DOHH2 (cell line): ENCODE results near the gene UTS2R.

ENCODE experiments used
- H3F3A ChIP-seq: fragments of 200-600 bp; sonication (generic), shearing (Covaris generic); 2 replicates; pipeline ENCODE4 v1.6.0; 2016; ENCODE audit warnings: antibody characterized with exemption, mild to moderate bottlenecking; ENCODE audit not compliant: control insufficient read depth, insufficient read depth
- H3K27ac ChIP-seq: fragments of 200-600 bp; sonication (generic); 2 replicates; pipeline ENCODE4 v1.5.1; 2014; ENCODE audit warnings: low read depth, mild to moderate bottlenecking, low read length, moderate library complexity
- H3K27me3 ChIP-seq: fragments of 200-600 bp; sonication (generic); 2 replicates; pipeline ENCODE4 v1.6.1; 2014; ENCODE audit warnings: mild to moderate bottlenecking, low read length, mixed read lengths; ENCODE audit not compliant: control insufficient read depth
- H3K36me3 ChIP-seq: fragments of 200-600 bp; sonication (generic); 2 replicates; pipeline ENCODE4 v1.6.1; 2014; ENCODE audit warnings: mild to moderate bottlenecking, low read length, moderate library complexity, mixed read lengths; ENCODE audit not compliant: control insufficient read depth
- H3K4me1 ChIP-seq: fragments of 200-600 bp; sonication (generic); 2 replicates; pipeline ENCODE4 v1.6.1; 2014; ENCODE audit warnings: mild to moderate bottlenecking, low read length, mixed read lengths; ENCODE audit not compliant: control insufficient read depth
- H3K4me2 ChIP-seq: fragments of 200-600 bp; sonication (generic); 2 replicates; pipeline ENCODE4 v1.6.0; 2014; ENCODE audit warnings: mild to moderate bottlenecking, low read length, moderate library complexity
- H3K4me3 ChIP-seq: fragments of 200-600 bp; sonication (generic); 2 replicates; pipeline ENCODE4 v1.5.1; 2014; ENCODE audit warnings: mild to moderate bottlenecking, low read length, mixed read lengths
- H3K79me2 ChIP-seq: fragments of 200-600 bp; sonication (generic); 2 replicates; pipeline ENCODE4 v1.6.1; 2014; ENCODE audit warnings: mild to moderate bottlenecking, low read length, mixed read lengths; ENCODE audit not compliant: control insufficient read depth
- H3K9me2 ChIP-seq: fragments of 200-600 bp; sonication (generic); replicated peaks from 2 replicates; pipeline ENCODE4 v1.6.1; 2014; ENCODE audit warnings: mild to moderate bottlenecking, low read length, mixed read lengths; ENCODE audit not compliant: control insufficient read depth
- H3K9me3 ChIP-seq: fragments of 200-600 bp; sonication (generic); 2 replicates; pipeline ENCODE4 v1.6.1; 2014; ENCODE audit warnings: antibody characterized with exemption, low read length, mixed read lengths; ENCODE audit not compliant: control insufficient read depth, insufficient read depth
- H4K20me1 ChIP-seq: fragments of 200-600 bp; sonication (generic); 2 replicates; pipeline ENCODE4 v1.6.0; 2014; ENCODE audit warnings: low read depth, mild to moderate bottlenecking, antibody characterized with exemption, low read length, moderate library complexity; ENCODE audit not compliant: control insufficient read depth, insufficient read depth
- CTCF ChIP-seq: fragments of 200-600 bp; sonication (generic); IDR thresholded peaks from one replicate; pipeline ENCODE4 v1.5.1; 2014; ENCODE audit warnings: antibody characterized with exemption, mild to moderate bottlenecking, low read depth, low read length; ENCODE audit not compliant: poor library complexity, severe bottlenecking
- EZH2phosphoT487 ChIP-seq: fragments of 200-600 bp; sonication (generic); IDR thresholded peaks from 2 replicates; pipeline ENCODE4 v1.6.1; 2017; ENCODE audit warnings: borderline replicate concordance, mild to moderate bottlenecking, antibody characterized with exemption, low read length, moderate library complexity, mixed read lengths

UTS2R gene

GRCh38 chr17:82384730-82385481, 13.3 kb downstream of the UTS2R start:
- no peaks in the 10 kb centered on the region for H3F3A ChIP-seq
- no peaks in the 10 kb centered on the region for H3K27me3 ChIP-seq
- no peaks in the 10 kb centered on the region for H3K9me2 ChIP-seq
- no peaks in the 10 kb centered on the region for H3K36me3 ChIP-seq
- no peak overlapping the region for H3K4me3 ChIP-seq
- no peaks in the 10 kb centered on the region for H3K9me3 ChIP-seq
- H3K4me2 ChIP-seq, result no peak overlapping the region
- H3K27ac ChIP-seq, result no peak overlapping the region
- no peaks in the 10 kb centered on the region for H3K4me1 ChIP-seq
- H3K79me2 ChIP-seq, result no peaks in the 10 kb centered on the region
- H4K20me1 ChIP-seq, result no peaks in the 10 kb centered on the region
- TF ChIP-seq EZH2phosphoT487 (no peak), CTCF (no peak)

- no peak overlapping the region for H3K4me2 ChIP-seq
- H3F3A ChIP-seq, result no peaks in the 10 kb centered on the region
- H3K79me2 ChIP-seq, result no peaks in the 10 kb centered on the region
- H4K20me1 ChIP-seq, result no peaks in the 10 kb centered on the region
- no peaks in the 10 kb centered on the region for H3K9me3 ChIP-seq
- H3K9me2 ChIP-seq, result no peaks in the 10 kb centered on the region
- no peaks in the 10 kb centered on the region for H3K4me1 ChIP-seq
- no peak overlapping the region for H3K4me3 ChIP-seq
- TF ChIP-seq CTCF (no peak), EZH2phosphoT487 (no peak)
- no peak overlapping the region for H3K27ac ChIP-seq
- no peaks in the 10 kb centered on the region for H3K36me3 ChIP-seq
- H3K27me3 ChIP-seq, result no peaks in the 10 kb centered on the region
Measured at GRCh38 chr17:82385559-82386254, 14.1 kb downstream of the UTS2R start.

GRCh38 chr17:82386255-82386831, 14.8 kb downstream of the UTS2R start:
- Histone ChIP-seq H3K27ac (no peak overlapping the region), H3F3A (no peaks in the 10 kb centered on the region), H3K27me3 (no peaks in the 10 kb centered on the region), H3K79me2 (no peaks in the 10 kb centered on the region), H3K36me3 (no peaks in the 10 kb centered on the region), H3K9me2 (no peaks in the 10 kb centered on the region), H3K9me3 (no peaks in the 10 kb centered on the region), H3K4me3 (no peak overlapping the region), H4K20me1 (no peaks in the 10 kb centered on the region), H3K4me2 (no peak overlapping the region), H3K4me1 (no peaks in the 10 kb centered on the region)
- no peak for TF ChIP-seq CTCF
- TF ChIP-seq EZH2phosphoT487, result no peak
